GM10847 (cell line): ENCODE results near the gene PHOSPHO2.

ENCODE experiments used
- POLR2A ChIP-seq: IDR thresholded peaks from 2 replicates; pipeline ENCODE4 v1.6.1; 2011; ENCODE audit not compliant: insufficient read length; ENCODE audit errors: extremely low read depth

PHOSPHO2 gene

GRCh38 chr2:169694113-169694893, at the start of gene PHOSPHO2, which contains the start of gene CFAP210:
Gene PHOSPHO2, plus strand, starts transcription at chr2:169694469. Its CDS starts 6,503 bp downstream, at chr2:169700972.
Gene CFAP210, minus strand, starts transcription at chr2:169694405. Its CDS starts 78 bp downstream, at chr2:169694327.
- peak; percentile 88 for TF ChIP-seq POLR2A

- TF ChIP-seq POLR2A = no peak
Measured at GRCh38 chr2:169647496-169647895, 46.8 kb upstream of the PHOSPHO2 start.

DNA sequence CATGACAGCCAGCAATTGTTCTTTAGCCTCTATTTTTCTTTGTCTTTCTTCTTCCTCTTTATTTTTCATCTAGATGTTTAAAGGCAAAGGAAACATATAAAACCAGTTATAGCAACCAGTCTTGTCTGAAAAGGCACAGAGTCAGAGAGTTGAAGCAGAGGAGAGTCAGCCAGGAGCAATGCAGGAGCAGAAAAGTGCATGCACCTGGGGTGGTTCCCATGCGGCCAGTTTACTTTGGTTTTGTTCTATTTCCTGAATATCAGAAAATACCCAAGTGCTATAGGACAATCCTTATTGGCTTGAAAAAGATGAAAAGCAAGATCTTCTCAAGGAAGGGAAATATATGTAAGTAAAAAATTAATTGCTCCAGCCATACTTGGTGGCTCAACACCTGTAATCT, 45.0 kb upstream of the PHOSPHO2 start:
- TF ChIP-seq POLR2A = no peak

- TF ChIP-seq POLR2A = no peak
Measured at GRCh38 chr2:169653636-169654035, 40.6 kb upstream of the PHOSPHO2 start.

- no peak for TF ChIP-seq POLR2A
Measured at GRCh38 chr2:169656164-169656563, 38.1 kb upstream of the PHOSPHO2 start.

GRCh38 chr2:169658877-169659276, 35.4 kb upstream of the PHOSPHO2 start:
- TF ChIP-seq POLR2A = no peak

DNA sequence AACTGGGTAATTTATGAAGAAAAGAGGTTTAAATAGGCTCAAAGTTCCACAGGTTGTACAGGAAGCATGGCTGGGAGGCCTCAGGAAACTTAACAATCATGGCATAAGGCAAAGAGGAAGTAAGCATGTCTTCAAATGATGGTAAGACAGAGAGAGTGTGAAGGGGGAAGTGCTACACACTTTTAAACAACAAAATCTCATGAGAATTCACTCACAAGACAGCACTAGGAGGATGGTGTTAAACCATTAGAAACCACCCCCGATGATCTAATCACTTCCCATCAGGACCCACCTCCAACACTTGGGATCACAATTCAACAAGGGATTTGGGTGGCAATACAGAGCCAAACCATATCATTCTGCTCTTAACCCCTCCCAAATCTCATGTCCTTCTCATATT, 34.9 kb upstream of the PHOSPHO2 start:
- TF ChIP-seq POLR2A = no peak

- TF ChIP-seq POLR2A = no peak
Measured at GRCh38 chr2:169661265-169661664, 33.0 kb upstream of the PHOSPHO2 start.

GRCh38 chr2:169662744-169663143, 31.5 kb upstream of the PHOSPHO2 start:
- no peak for TF ChIP-seq POLR2A

DNA sequence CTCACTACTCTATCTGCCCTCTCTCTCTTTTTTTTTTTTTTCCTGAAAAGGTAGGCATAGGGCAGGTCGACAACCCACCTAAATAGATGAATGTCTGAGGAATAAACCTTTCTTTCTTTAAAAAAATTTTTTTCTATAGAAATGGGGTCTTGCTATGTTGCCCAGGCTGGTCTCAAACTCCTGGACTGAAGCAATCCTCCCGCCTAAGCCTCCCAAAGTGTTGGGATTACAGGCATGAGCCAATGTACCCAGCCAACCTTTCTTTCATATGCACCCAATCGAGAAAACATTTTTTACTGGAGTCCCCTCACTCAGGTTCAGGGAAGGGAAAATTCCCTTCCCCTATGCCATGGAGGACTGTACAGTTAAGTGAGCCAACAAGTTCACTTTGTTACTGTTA, 31.0 kb upstream of the PHOSPHO2 start:
- no peak for TF ChIP-seq POLR2A

DNA sequence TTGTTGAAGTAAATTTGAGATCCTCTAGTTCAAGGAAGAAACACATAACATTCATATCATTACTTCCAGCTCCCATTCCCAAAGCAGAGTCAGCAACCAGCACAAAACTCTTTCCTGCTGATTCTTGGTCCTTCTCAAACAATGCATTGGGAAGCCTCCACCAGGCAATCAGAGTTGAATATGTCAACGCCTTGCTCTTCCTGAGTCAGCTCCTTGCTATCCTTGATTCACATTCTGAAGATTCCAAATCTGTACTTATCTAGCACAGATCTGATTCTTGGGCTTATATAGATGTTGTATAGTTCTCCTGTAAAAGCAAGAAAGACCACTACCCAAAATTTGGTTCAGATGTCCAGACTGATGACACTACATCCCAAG, 29.7 kb upstream of the PHOSPHO2 start:
- TF ChIP-seq POLR2A = no peak

GRCh38 chr2:169664978-169665930, 29.0 kb upstream of the PHOSPHO2 start:
- TF ChIP-seq POLR2A = no peak

GRCh38 chr2:169667583-169667982, 26.7 kb upstream of the PHOSPHO2 start:
- TF ChIP-seq POLR2A = no peak

DNA sequence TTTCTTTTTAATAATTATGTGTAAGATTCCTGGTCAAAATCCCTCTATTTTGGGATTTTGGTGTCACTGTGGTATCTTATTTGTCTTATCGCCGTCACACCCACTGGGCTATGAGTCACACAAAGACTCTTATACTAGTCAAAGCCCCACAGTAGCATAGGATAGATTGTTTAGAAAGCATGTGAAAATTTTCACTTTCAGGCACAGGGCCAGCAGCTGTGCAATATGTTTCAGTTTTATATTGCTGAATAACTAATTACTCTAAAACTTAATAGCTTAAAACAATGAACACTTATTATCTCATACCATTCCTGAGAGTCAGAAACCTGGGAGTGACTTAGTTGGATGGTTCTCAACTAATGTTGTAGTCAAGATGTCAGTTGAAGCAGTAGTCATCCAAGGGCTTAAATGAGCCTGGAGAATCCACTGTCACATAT, 24.0 kb upstream of the PHOSPHO2 start:
- TF ChIP-seq POLR2A = no peak

DNA sequence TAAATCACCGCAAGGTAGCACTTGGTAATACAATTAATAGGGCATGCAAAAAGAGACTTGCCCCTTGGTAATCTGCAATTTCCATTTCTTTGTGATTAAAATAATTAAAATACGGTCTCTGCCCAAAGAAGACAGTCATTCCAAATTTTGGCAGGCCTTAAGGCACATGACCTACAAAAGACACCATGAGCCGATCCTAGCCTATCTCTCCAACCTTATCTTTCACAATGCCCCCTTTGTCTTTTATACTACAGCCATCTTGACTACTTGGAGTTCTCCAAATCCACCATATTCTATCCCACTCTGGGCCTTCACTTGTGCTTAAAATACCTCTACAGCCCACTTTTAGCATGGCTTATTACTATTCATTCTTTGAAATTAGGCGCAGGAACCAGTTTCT, 23.3 kb upstream of the PHOSPHO2 start:
- no peak for TF ChIP-seq POLR2A

- no peak for TF ChIP-seq POLR2A
Measured at GRCh38 chr2:169672406-169672805, 21.9 kb upstream of the PHOSPHO2 start.
